GM10847 (cell line): ENCODE results near the gene MYMK.

Source experiments
- POLR2A ChIP-seq: IDR thresholded peaks from 2 replicates; pipeline ENCODE4 v1.6.1; 2011; ENCODE audit not compliant: insufficient read length; ENCODE audit errors: extremely low read depth

Gene MYMK

GRCh38 chr9:133506653-133507038 lies 18.1 kb downstream of the MYMK start:
- TF ChIP-seq POLR2A: no peak

DNA sequence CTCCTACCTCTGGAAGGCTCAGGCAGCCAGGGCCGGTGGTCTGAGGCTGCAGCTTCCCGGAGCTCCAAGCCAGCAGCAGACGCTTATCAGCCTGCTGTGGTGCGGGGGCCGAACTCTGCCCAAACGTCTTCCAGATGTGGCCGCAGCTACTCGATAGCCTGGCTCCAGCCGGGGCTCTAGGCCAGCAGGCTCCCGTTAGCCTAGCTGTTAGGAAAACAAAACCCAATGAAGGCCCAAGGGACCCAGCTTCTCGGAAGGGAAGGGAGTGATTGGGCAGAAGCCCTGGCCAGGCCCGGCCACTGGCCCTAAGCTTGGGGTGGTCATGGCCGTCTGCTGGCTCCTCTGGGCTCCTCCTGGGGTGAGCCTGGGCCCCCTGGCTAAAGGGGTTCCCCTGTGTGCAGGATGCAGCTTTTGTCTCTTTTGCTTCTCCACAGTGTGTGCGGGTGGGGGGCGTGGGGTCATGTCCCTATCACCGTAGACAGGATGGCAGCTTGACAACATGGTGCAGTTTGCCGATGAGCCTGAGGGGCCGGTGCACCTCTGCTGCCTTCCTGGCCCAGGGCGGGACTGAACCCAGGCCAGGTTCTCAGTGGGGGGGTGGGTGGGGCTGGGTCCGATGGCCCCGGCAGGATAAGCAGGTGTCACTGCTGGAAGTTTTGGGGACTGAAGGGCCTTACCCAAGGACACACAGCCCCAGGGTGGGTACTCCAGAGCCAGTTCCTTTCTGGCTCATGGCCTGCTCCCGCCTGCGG lies 18.7 kb downstream of the MYMK start:
- no peak for TF ChIP-seq POLR2A

GRCh38 chr9:133505186-133505830 lies 19.5 kb downstream of the MYMK start:
- TF ChIP-seq POLR2A: no peak

DNA sequence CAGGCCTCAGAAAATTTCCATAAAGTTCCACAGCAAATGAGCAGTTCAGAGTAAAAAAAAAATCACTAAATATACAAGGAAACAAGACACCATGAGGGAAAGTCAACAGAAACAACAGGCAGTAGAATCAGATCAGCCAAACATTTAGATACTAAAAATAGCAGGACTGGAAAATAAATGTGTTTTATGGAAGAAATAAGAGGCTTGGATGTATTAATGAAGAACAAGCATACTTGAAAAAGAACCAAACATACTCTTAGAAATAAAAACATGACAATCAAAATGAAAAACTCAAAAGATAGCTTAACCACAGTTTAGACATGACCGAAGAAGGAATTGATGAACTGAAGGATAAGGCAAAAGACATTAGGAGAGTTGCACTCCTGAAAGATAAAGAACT lies 22.6 kb downstream of the MYMK start:
- no peak for TF ChIP-seq POLR2A

GRCh38 chr9:133499892-133500270 lies 24.9 kb downstream of the MYMK start:
- no peak for TF ChIP-seq POLR2A

- no peak for TF ChIP-seq POLR2A
Observed at GRCh38 chr9:133499132-133499891, 25.4 kb downstream of the MYMK start.

GRCh38 chr9:133496861-133497842 lies 27.6 kb downstream of the MYMK start:
- no peak for TF ChIP-seq POLR2A

- no peak for TF ChIP-seq POLR2A
Observed at GRCh38 chr9:133495327-133496293, 29.1 kb downstream of the MYMK start.

DNA sequence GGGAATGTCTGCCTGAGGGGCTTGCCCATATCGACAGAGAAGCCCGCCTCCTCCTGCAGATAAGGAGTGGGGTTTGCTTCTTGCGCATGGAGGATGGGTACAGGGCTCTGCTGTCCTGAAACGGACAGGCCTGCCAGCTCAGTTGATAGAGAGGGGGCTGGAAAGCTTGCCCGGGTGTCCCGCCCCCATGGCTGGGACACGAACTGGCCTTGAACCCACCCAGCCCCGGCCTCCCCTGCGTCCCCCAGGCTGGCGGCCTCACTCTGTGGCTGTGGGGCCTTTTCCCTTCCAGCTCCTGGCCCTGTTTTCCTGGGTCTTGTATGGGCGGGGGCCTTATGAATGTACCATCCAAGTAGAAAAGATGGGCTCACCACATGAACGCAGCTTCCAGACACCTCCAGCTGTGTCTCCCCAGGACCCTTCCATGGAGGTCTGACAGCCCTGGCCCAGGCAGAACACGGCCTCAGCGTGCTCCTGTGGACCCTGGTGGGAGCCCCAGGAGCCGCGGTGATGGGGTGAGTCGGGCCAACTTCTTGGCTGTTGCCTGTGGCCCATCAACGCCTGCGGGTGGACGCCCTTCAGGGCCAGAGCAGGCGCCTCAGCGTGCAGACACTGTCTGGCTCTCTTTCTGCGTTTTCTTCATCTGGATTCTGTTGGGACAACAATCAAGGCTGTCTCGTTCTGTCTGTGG lies 30.0 kb downstream of the MYMK start:
- TF ChIP-seq POLR2A: no peak

GRCh38 chr9:133493845-133494540 lies 30.8 kb downstream of the MYMK start:
- no peak for TF ChIP-seq POLR2A

DNA sequence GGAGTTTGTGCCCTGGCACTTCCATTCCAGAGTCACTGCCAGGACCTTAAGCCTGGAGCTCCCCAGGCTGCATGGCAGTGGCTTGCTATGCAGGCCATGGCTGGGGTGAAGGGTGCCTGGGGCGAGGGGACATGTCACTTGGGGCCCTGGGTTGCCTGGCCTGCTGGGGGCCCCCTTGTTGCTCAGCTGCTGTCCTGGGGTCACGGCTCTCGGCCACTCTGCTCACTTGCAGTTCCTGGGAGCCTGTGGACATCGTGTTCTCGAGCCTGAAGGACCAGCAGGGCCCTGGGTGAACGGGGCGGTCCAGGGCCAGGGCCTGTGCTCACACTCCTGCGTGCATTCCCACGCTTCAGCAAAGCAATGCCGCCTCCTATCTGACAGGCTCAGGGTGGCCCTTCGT lies 31.3 kb downstream of the MYMK start:
- TF ChIP-seq POLR2A: no peak
